Keratinocyte (primary cell): Measurements from ENCODE around the gene GFY. TPM values are rescaled to one million over a fixed set of nuclear protein-coding genes. Genes with fewer than 3 reads are reported as not detected.

Experiments
- DNase-seq: peaks from one replicate; pipeline ENCODE4 v3.0.0-alpha.2; 2011; ENCODE audit warnings: low read depth, missing footprints, low spot score
- FAIRE-seq: peaks from 2 replicates; lab custom pipeline; 2011; peaks lifted over from hg19 to GRCh38; lab: Jason Lieb, UNC
- H2AFZ ChIP-seq: 2 replicates; pipeline ENCODE4 v1.6.0; 2012; ENCODE audit warnings: low read length, control low read depth, inconsistent platforms; ENCODE audit not compliant: control insufficient read depth
- H3K27ac ChIP-seq: 2 replicates; pipeline ENCODE4 v1.5.1; 2011; ENCODE audit warnings: low read length; ENCODE audit not compliant: control insufficient read depth, insufficient read depth
- H3K27me3 ChIP-seq: 3 replicates; pipeline ENCODE4 v1.6.0; 2011; ENCODE audit warnings: low read length; ENCODE audit not compliant: control insufficient read depth, insufficient read depth; ENCODE audit errors: extremely low read depth
- H3K36me3 ChIP-seq, 2 experiments: 2 replicates in 1 of 2; 3 replicates in 1 of 2; pipeline ENCODE4 v1.5.1; 2011; ENCODE audit warnings: low read length in 2 of 2, mild to moderate bottlenecking in 1 of 2; ENCODE audit not compliant: control insufficient read depth in 2 of 2, insufficient read depth in 2 of 2; ENCODE audit errors: extremely low read depth in 1 of 2
- H3K4me1 ChIP-seq: 3 replicates; pipeline ENCODE4 v1.5.1; 2011; ENCODE audit warnings: low read length; ENCODE audit not compliant: control insufficient read depth, insufficient read depth; ENCODE audit errors: extremely low read depth
- H3K4me2 ChIP-seq: 3 replicates; pipeline ENCODE4 v1.6.0; 2011; ENCODE audit warnings: low read depth, low read length; ENCODE audit not compliant: control insufficient read depth, insufficient read depth; ENCODE audit errors: extremely low read depth
- H3K4me3 ChIP-seq, 3 experiments: fragments of 200-600 bp in 1 of 3; sonication (generic) in 1 of 3; 2 replicates in 2 of 3; 3 replicates in 1 of 3; pipeline ENCODE4 v1.5.1; 2011 to 2016; ENCODE audit warnings: low read length in 3 of 3, mild to moderate bottlenecking in 3 of 3, control low read depth in 2 of 3, inconsistent platforms in 1 of 3, low read depth in 1 of 3, mixed read lengths in 1 of 3, mixed run types in 1 of 3, moderate library complexity in 1 of 3; ENCODE audit not compliant: control insufficient read depth in 2 of 3, insufficient read depth in 2 of 3; ENCODE audit errors: extremely low read depth in 1 of 3
- H3K79me2 ChIP-seq: 2 replicates; pipeline ENCODE4 v1.6.0; 2012; ENCODE audit warnings: low read length; ENCODE audit not compliant: control insufficient read depth, insufficient read depth
- H3K9ac ChIP-seq: 3 replicates; pipeline ENCODE4 v1.6.0; 2011; ENCODE audit warnings: low read length; ENCODE audit not compliant: control insufficient read depth, insufficient read depth; ENCODE audit errors: extremely low read depth
- H3K9me1 ChIP-seq: 3 replicates; pipeline ENCODE4 v1.6.0; 2011; ENCODE audit warnings: low read length; ENCODE audit not compliant: control insufficient read depth, insufficient read depth; ENCODE audit errors: extremely low read depth
- H3K9me3 ChIP-seq: 2 replicates; pipeline ENCODE4 v1.5.1; 2012; ENCODE audit warnings: low read depth, low read length; ENCODE audit not compliant: control insufficient read depth
- H4K20me1 ChIP-seq: 3 replicates; pipeline ENCODE4 v1.6.0; 2011; ENCODE audit warnings: low read length; ENCODE audit not compliant: control insufficient read depth, insufficient read depth; ENCODE audit errors: extremely low read depth
- EZH2 ChIP-seq: IDR thresholded peaks from one replicate; pipeline ENCODE4 v1.6.1; 2012; ENCODE audit warnings: inconsistent platforms, mild to moderate bottlenecking, low read length, moderate library complexity
- dilution Hi-C: fragments of 300-500 bp; cut with MboI; formaldehyde crosslinking; loops from one replicate; pipeline ENCODE4 v1.7.0; 2020; ENCODE audit warnings: low sequenced_read_pairs; ENCODE audit not compliant: extremely low pct_ligation_motif_present
- polyA plus RNA-seq, 5 experiments: library from polyadenylated mRNA; depleted of rRNA in 3 of 5; stranded (reverse) in 3 of 5; stranded (forward) in 1 of 5; unstranded in 1 of 5; fragments of >200 nt; gene quantifications; 1 replicate in 1 of 5; 2 replicates in 3 of 5; 3 replicates in 1 of 5; pipeline versions ENCODE4 v1.2.1 to v1.2.3, GENCODE V29; 2011 to 2012; ENCODE audit warnings: missing spikeins in 2 of 5, low read depth in 1 of 5, low replicate concordance in 1 of 5
- TF ChIP-seq, protein P1 (sequence below), 3 experiments: IDR thresholded peaks in 1 of 3; conservative IDR thresholded peaks in 1 of 3; optimal IDR thresholded peaks in 1 of 3; 2 replicates in 2 of 3; 3 replicates in 1 of 3; pipeline versions ENCODE3 to v1.5.1; 2011; ENCODE audit warnings: low read length in 3 of 3, mild to moderate bottlenecking in 3 of 3, moderate library complexity in 2 of 3, control low read depth in 1 of 3, inconsistent platforms in 1 of 3; ENCODE audit not compliant: insufficient read depth in 2 of 3; ENCODE audit errors: extremely low read depth in 1 of 3

Gene GFY
- polyA plus RNA-seq, 1 donor (not counting 4 experiments of a cell fraction or from before 2014, with no cell fraction given), result not detected

DNA sequence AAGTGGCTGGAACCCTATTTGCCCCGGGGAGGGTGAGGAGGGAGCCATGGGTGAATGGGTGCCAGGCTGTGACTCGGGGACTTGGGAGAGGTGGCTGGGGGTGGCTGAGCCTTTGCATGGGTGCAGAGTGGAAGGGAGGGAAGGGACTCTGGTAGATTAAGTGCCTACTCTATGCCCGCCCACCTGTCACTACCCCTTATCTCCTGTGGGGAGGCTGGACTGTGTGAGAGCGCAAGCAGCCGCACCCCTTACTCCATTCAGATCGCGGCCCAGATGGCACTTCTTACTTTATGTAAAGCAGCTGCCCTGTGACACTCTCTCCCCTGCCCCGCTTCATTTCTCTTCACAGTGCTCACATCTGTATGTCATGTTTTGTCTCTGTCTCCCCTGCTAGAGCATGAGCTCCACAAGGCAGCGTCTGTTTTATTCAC lies 34.2 kb upstream of the GFY start:
- H3K9ac ChIP-seq, result no peak overlapping the region
- H3K36me3 ChIP-seq, result no peaks in the 10 kb centered on the region
- H3K79me2 ChIP-seq, result no peaks in the 10 kb centered on the region
- no peak overlapping the region for H3K4me3 ChIP-seq
- H3K9me1 ChIP-seq, result no peaks in the 10 kb centered on the region
- TF ChIP-seq EZH2, result no peak
- TF ChIP-seq, protein P1, sequence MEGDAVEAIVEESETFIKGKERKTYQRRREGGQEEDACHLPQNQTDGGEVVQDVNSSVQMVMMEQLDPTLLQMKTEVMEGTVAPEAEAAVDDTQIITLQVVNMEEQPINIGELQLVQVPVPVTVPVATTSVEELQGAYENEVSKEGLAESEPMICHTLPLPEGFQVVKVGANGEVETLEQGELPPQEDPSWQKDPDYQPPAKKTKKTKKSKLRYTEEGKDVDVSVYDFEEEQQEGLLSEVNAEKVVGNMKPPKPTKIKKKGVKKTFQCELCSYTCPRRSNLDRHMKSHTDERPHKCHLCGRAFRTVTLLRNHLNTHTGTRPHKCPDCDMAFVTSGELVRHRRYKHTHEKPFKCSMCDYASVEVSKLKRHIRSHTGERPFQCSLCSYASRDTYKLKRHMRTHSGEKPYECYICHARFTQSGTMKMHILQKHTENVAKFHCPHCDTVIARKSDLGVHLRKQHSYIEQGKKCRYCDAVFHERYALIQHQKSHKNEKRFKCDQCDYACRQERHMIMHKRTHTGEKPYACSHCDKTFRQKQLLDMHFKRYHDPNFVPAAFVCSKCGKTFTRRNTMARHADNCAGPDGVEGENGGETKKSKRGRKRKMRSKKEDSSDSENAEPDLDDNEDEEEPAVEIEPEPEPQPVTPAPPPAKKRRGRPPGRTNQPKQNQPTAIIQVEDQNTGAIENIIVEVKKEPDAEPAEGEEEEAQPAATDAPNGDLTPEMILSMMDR (optimal IDR thresholded peaks at IDR 0.05 in 1 of 3, IDR thresholded peaks at IDR 0.05 in 1 of 3, conservative IDR thresholded peaks at IDR 0.05 in 1 of 3; ENCODE audit: extremely low read depth in 1 of 3, insufficient read depth in 2 of 3, low read length in 3 of 3), result no peak
- no peak overlapping the region for H3K4me2 ChIP-seq
- no peak overlapping the region for H3K27ac ChIP-seq
- DNase-seq (no peak), FAIRE-seq (no peak)
- H3K9me3 ChIP-seq, result no peaks in the 10 kb centered on the region
- H3K4me1 ChIP-seq, result peaks cover 2% of the 10 kb centered on the region
- H2AFZ ChIP-seq, result no peak overlapping the region
- H4K20me1 ChIP-seq, result no peaks in the 10 kb centered on the region
- dilution Hi-C loops, result no loop called here
- peaks cover 11% of the 10 kb centered on the region for H3K27me3 ChIP-seq

DNA sequence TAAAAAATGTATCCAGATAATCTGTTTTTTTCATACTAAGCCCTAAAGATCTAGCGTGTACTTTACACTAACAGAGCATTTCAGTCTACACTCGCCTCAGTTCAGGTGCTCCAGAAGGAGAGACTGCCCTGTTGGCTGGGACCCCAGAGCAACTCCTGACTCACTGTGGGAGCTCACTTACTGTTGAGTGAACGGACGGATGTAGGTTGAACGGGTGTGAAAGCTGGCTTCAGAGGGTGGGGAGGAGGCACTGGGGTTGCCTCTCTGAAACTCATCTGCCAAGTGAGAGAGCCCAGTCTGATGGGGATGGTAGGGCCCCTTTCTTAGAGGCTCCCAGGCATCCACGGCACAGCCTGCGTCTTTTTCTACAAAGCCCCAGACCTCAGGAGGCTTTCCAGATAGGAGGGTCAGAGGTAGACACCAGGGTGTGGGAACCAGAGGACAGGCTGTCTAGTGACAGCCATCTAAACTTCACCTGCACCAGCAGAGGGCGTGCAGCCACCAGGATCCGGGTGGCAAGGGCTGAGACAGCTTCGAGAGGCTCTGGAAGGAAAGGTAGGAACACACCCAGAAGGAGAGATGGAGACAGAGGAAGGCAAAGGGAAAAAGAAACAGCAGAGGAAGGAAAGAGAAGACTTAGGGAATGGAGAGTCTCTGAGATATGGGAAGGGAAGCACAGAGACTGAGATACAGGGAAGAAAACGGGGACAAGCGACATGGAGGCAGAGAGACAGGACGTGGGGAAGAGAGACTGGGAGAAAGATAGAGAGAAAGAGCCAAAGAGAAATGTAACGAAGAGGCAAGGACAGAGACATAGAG lies 33.4 kb upstream of the GFY start:
- no peak for TF ChIP-seq EZH2
- TF ChIP-seq, protein P1 (optimal IDR thresholded peaks at IDR 0.05 in 1 of 3, IDR thresholded peaks at IDR 0.05 in 1 of 3, conservative IDR thresholded peaks at IDR 0.05 in 1 of 3; ENCODE audit: extremely low read depth in 1 of 3, insufficient read depth in 2 of 3, low read length in 3 of 3), result peak; percentile 85 to 96 (median 89)
- dilution Hi-C loops, result no loop called here
- no peaks in the 10 kb centered on the region for H3K36me3 ChIP-seq
- no peak overlapping the region for H3K27ac ChIP-seq
- no peak overlapping the region for H3K4me3 ChIP-seq
- H4K20me1 ChIP-seq, result no peaks in the 10 kb centered on the region
- H3K4me2 ChIP-seq, result no peak overlapping the region
- no peak overlapping the region for H2AFZ ChIP-seq
- H3K9me1 ChIP-seq, result no peaks in the 10 kb centered on the region
- H3K9me3 ChIP-seq, result no peaks in the 10 kb centered on the region
- no peak overlapping the region for H3K9ac ChIP-seq
- H3K79me2 ChIP-seq, result no peaks in the 10 kb centered on the region
- H3K27me3 ChIP-seq, result peaks cover 11% of the 10 kb centered on the region
- H3K4me1 ChIP-seq, result peaks cover 3% of the 10 kb centered on the region
- peak; percentile 89 for FAIRE-seq
- DNase-seq, result peak; percentile 40
